Activated B cell treated with CpG ODN at 0.5 μM for 24 hours (primary cell): Measurements from ENCODE around the gene SEL1L3. TPM values are rescaled to one million over a fixed set of nuclear protein-coding genes. Genes with fewer than 3 reads are reported as not detected.

Experiments
- ATAC-seq: fragments of 200-7000 bp; cut with Tn5 transposase; one replicate; pipeline ENCODE4 v1.10.0; 2021; ENCODE audit warnings: low read depth, mild to moderate bottlenecking, moderate library complexity
- CTCF ChIA-PET: fragments of 350-600 bp; sonication (Branson Sonifier 250); formaldehyde crosslinking; loops from one replicate; lab custom pipeline; 2021; ENCODE audit warnings: antibody characterized with exemption; lab: Charles Lee
- POLR2A ChIA-PET: fragments of 350-600 bp; sonication (Branson Sonifier 250); formaldehyde crosslinking; loops from one replicate; lab custom pipeline; 2021; ENCODE audit warnings: antibody characterized with exemption; lab: Charles Lee
- DNase-seq: peaks from one replicate; pipeline ENCODE4 v3.0.0; 2022
- H3K27ac Mint-ChIP-seq: one replicate; pipeline ENCODE4 v1.8.0; 2020; ENCODE audit warnings: mixed read lengths
- H3K27me3 Mint-ChIP-seq: one replicate; pipeline ENCODE4 v1.8.0; 2021; ENCODE audit warnings: mixed read lengths
- H3K36me3 Mint-ChIP-seq: one replicate; pipeline ENCODE4 v1.8.0; 2021; ENCODE audit warnings: low read depth, mixed read lengths
- H3K4me1 Mint-ChIP-seq: one replicate; pipeline ENCODE4 v1.8.0; 2021; ENCODE audit warnings: mixed read lengths
- H3K4me3 Mint-ChIP-seq: one replicate; pipeline ENCODE4 v1.8.0; 2020; ENCODE audit warnings: mild to moderate bottlenecking, mixed read lengths
- H3K9me3 Mint-ChIP-seq: one replicate; pipeline ENCODE4 v1.8.0; 2020; ENCODE audit warnings: mixed read lengths
- CTCF ChIP-seq: fragments of 200-600 bp; IDR thresholded peaks from one replicate; pipeline ENCODE4 v1.8.0; 2022; ENCODE audit warnings: antibody characterized with exemption, mild to moderate bottlenecking
- intact Hi-C: fragments of 100-400 bp; cut with micrococcal nuclease; formaldehyde crosslinking; loops from one replicate; pipeline ENCODE4 v1.15.1; 2024
- total RNA-seq: library from RNA; stranded (reverse); gene quantifications from 2 replicates; pipeline ENCODE4 v1.2.3, GENCODE V29; 2022

Gene SEL1L3
- total RNA-seq, 1 donor from 2014 or later = 113 TPM

GRCh38 chr4:25837107-25837506, 25.7 kb downstream of the SEL1L3 start:
- Mint-ChIP-seq H3K27ac (no peak overlapping the region), H3K4me3 (no peak overlapping the region), H3K9me3 (no peaks in the 10 kb centered on the region), H3K27me3 (no peaks in the 10 kb centered on the region), H3K36me3 (peaks cover 77% of the 10 kb centered on the region), H3K4me1 (peaks cover 52% of the 10 kb centered on the region)
- intact Hi-C loops = no loop called here
- ChIA-PET CTCF (no interaction called here), POLR2A (interaction anchor here (0.5 to 1.1 kb wide), 2 partner anchors 23 to 482 kb away, joined by 3 read pairs; no protein-coding TSS in a partner anchor)
- DNase-seq (no peak), ATAC-seq (no peak)
- no peak for TF ChIP-seq CTCF

GRCh38 chr4:25835384-25835783, 27.4 kb downstream of the SEL1L3 start:
- H3K27me3 Mint-ChIP-seq = no peaks in the 10 kb centered on the region
- DNase-seq (no peak), ATAC-seq (no peak)
- ChIA-PET CTCF (no interaction called here), POLR2A (interaction anchor here (0.6 kb wide), 1 partner anchor 27 kb away, joined by 3 read pairs; no protein-coding TSS in a partner anchor)
- H3K9me3 Mint-ChIP-seq = no peaks in the 10 kb centered on the region
- peaks cover 40% of the 10 kb centered on the region for H3K4me1 Mint-ChIP-seq
- H3K4me3 Mint-ChIP-seq = no peak overlapping the region
- intact Hi-C loops = no loop called here
- peak overlapping the region; percentile 31 for H3K27ac Mint-ChIP-seq
- H3K36me3 Mint-ChIP-seq = peaks cover 84% of the 10 kb centered on the region
- no peak for TF ChIP-seq CTCF

- peaks cover 86% of the 10 kb centered on the region for H3K36me3 Mint-ChIP-seq
- TF ChIP-seq CTCF = no peak
These were observed 28.2 kb downstream of the SEL1L3 start for GRCh38 chr4:25834411-25835107.

GRCh38 chr4:25830548-25830947, 32.2 kb downstream of the SEL1L3 start:
- Mint-ChIP-seq H3K4me3 (no peak overlapping the region), H3K27me3 (no peaks in the 10 kb centered on the region), H3K27ac (no peak overlapping the region), H3K4me1 (peaks cover 14% of the 10 kb centered on the region), H3K9me3 (no peaks in the 10 kb centered on the region), H3K36me3 (peaks cover 89% of the 10 kb centered on the region)
- ChIA-PET CTCF (no interaction called here), POLR2A (no interaction called here)
- intact Hi-C loops = no loop called here
- TF ChIP-seq CTCF = no peak
- ATAC-seq (no peak), DNase-seq (no peak)

More at GRCh38 chr4:25834411-25835107, 28.2 kb downstream of the SEL1L3 start:
- ATAC-seq (no peak), DNase-seq (no peak)
- peaks cover 33% of the 10 kb centered on the region for H3K4me1 Mint-ChIP-seq
- CTCF ChIA-PET = interaction anchor here (1.2 kb wide), 1 partner anchor 154 kb away, joined by 3 read pairs; no protein-coding TSS in a partner anchor
- H3K27me3 Mint-ChIP-seq = no peaks in the 10 kb centered on the region
- no peaks in the 10 kb centered on the region for H3K9me3 Mint-ChIP-seq
- H3K27ac Mint-ChIP-seq = peak overlapping the region; percentile 13
- intact Hi-C loops = no loop called here
- POLR2A ChIA-PET = no interaction called here
- H3K4me3 Mint-ChIP-seq = no peak overlapping the region

GRCh38 chr4:25827897-25828296, 34.9 kb downstream of the SEL1L3 start:
- H3K27me3 Mint-ChIP-seq = no peaks in the 10 kb centered on the region
- DNase-seq = no peak
- intact Hi-C loops = no loop called here
- ChIA-PET CTCF (no interaction called here), POLR2A (interaction anchor here (0.6 kb wide), 2 partner anchors 86 to 472 kb away, joined by 3 read pairs; partner anchors contain the start of gene SMIM20)
- peaks cover 86% of the 10 kb centered on the region for H3K36me3 Mint-ChIP-seq
- H3K27ac Mint-ChIP-seq = no peak overlapping the region
- H3K4me1 Mint-ChIP-seq = no peaks in the 10 kb centered on the region
- no peak overlapping the region for H3K4me3 Mint-ChIP-seq
- no peak for ATAC-seq
- TF ChIP-seq CTCF = no peak
- H3K9me3 Mint-ChIP-seq = no peaks in the 10 kb centered on the region
